ENCODE data around the gene MEGF11. TPM values are rescaled to one million over a fixed set of nuclear protein-coding genes. Genes with fewer than 3 reads are reported as not detected.

MEGF11 gene
- total RNA-seq, 1 experiment from 2014 or later: not detected

DNA sequence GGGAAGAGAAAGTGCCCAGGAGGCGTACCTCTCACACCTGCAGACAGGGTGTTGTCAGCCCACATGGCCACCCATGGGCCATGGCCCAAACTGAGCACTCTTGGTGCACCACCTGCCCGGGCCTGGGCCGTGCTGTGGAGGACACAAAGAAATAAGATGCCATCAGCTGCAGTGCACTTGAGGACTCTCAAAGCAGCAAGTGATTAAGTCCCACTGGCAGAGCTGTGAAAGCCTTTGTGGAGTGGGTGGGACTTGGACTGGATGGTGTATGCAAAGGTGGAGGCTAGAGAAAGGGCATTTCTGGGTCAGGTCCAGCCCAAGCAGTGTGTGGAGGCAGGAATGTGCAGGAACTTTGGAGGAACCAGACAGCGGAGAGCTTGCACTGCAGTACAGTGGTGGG lies 122.3 kb downstream of the MEGF11 start:
- H3K4me1 ChIP-seq (replicated peaks; ENCODE audit: insufficient read depth): no peaks in the 10 kb centered on the region
- no peak overlapping the region for H3K27ac ChIP-seq
- H3K9me2 ChIP-seq (ENCODE audit: insufficient read depth): no peaks in the 10 kb centered on the region
- H3K36me3 ChIP-seq (ENCODE audit: low read depth): no peaks in the 10 kb centered on the region
- DNase-seq: no peak
- TF ChIP-seq EZH2 (IDR thresholded peaks at IDR 0.05; ENCODE audit: low read depth): no peak
- no peaks in the 10 kb centered on the region for H3K9me3 ChIP-seq (ENCODE audit: insufficient read depth, low read depth)
- POLR2A ChIA-PET (ENCODE audit: unreplicated experiment): no interaction called here
- CTCF ChIA-PET: no interaction called here
- BruUV-seq (replicated peaks): no TSS peak
- H3K27me3 ChIP-seq (ENCODE audit: insufficient read depth, low read depth): peaks cover 37% of the 10 kb centered on the region
- no peaks in the 10 kb centered on the region for H4K20me1 ChIP-seq (ENCODE audit: insufficient read depth)
- H3F3A ChIP-seq (ENCODE audit: insufficient read depth, low read depth): no peaks in the 10 kb centered on the region
- H3K79me2 ChIP-seq (ENCODE audit: low read depth): no peaks in the 10 kb centered on the region
- no peak overlapping the region for H3K4me2 ChIP-seq
- H3K4me3 ChIP-seq: no peak overlapping the region
- intact Hi-C loops (cut with micrococcal nuclease; ENCODE audit: unreplicated experiment): no loop called here
- H2AFZ ChIP-seq: no peak overlapping the region

DNA sequence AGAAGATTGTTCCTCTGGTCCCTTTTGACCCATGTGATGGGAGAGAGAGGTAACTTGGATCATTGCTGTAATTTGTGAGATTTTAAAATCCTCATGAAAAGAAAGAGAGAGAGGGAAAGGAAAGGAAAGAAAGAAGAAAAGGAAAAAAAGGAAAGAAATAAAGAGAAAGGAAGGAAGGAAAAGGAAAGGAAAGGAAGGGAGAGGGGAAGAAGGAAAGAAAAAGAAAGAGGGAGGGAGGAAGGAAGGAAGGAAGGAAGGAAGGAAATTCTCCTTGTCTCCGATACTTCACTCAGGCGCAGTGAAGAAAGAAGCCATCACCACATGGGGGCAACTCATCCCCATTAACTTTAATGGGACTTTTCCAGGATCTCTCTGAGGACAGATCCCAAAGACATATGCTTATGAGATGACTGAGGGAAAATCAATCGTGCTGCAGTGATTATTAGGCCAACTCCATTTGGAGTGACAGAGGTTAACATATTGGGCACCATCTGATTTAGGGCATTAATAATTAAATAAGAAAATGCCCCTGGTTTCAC lies 123.0 kb downstream of the MEGF11 start:
- Histone ChIP-seq H3K79me2 (ENCODE audit: low read depth) (no peaks in the 10 kb centered on the region), H3K9me3 (ENCODE audit: insufficient read depth, low read depth) (no peaks in the 10 kb centered on the region), H3K9me2 (ENCODE audit: insufficient read depth) (no peaks in the 10 kb centered on the region), H3K36me3 (ENCODE audit: low read depth) (no peaks in the 10 kb centered on the region), H3K4me3 (no peak overlapping the region), H3K27ac (no peak overlapping the region), H3K27me3 (ENCODE audit: insufficient read depth, low read depth) (peaks cover 38% of the 10 kb centered on the region), H3F3A (ENCODE audit: insufficient read depth, low read depth) (no peaks in the 10 kb centered on the region), H3K4me2 (no peak overlapping the region), H4K20me1 (ENCODE audit: insufficient read depth) (no peaks in the 10 kb centered on the region), H3K4me1 (replicated peaks; ENCODE audit: insufficient read depth) (no peaks in the 10 kb centered on the region), H2AFZ (no peak overlapping the region)
- TF ChIP-seq, protein P1, sequence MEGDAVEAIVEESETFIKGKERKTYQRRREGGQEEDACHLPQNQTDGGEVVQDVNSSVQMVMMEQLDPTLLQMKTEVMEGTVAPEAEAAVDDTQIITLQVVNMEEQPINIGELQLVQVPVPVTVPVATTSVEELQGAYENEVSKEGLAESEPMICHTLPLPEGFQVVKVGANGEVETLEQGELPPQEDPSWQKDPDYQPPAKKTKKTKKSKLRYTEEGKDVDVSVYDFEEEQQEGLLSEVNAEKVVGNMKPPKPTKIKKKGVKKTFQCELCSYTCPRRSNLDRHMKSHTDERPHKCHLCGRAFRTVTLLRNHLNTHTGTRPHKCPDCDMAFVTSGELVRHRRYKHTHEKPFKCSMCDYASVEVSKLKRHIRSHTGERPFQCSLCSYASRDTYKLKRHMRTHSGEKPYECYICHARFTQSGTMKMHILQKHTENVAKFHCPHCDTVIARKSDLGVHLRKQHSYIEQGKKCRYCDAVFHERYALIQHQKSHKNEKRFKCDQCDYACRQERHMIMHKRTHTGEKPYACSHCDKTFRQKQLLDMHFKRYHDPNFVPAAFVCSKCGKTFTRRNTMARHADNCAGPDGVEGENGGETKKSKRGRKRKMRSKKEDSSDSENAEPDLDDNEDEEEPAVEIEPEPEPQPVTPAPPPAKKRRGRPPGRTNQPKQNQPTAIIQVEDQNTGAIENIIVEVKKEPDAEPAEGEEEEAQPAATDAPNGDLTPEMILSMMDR (conservative IDR thresholded peaks at IDR 0.05): no peak
- TF ChIP-seq EZH2 (IDR thresholded peaks at IDR 0.05; ENCODE audit: low read depth): no peak
- CTCF ChIA-PET: no interaction called here
- BruUV-seq (replicated peaks): no TSS peak
- DNase-seq: no peak
- POLR2A ChIA-PET (ENCODE audit: unreplicated experiment): no interaction called here
- intact Hi-C loops (cut with micrococcal nuclease; ENCODE audit: unreplicated experiment): no loop called here

DNA sequence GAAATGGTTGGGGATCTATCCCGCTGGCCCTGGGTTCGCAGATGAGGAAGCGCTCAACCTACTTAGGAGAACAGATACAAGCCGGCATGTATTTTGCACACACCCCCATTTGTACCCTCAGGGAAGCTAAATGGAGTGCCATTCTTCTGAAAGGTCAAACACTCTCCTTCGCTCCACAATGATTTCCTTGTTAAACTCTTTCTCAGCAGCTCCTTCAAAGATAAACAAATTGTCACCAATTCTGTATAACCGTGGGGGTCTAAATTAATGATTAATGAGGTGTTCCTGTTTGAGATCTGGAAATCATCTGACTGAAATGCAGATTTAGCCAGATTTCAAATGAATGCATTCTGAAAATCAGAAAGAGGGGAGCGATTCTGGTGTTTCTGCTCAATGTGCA lies 124.0 kb downstream of the MEGF11 start:
- Histone ChIP-seq H3K27me3 (ENCODE audit: insufficient read depth, low read depth) (peaks cover 45% of the 10 kb centered on the region), H3F3A (ENCODE audit: insufficient read depth, low read depth) (no peaks in the 10 kb centered on the region), H3K4me2 (no peak overlapping the region), H3K9me3 (ENCODE audit: insufficient read depth, low read depth) (no peaks in the 10 kb centered on the region), H3K36me3 (ENCODE audit: low read depth) (no peaks in the 10 kb centered on the region), H4K20me1 (ENCODE audit: insufficient read depth) (no peaks in the 10 kb centered on the region), H3K4me1 (replicated peaks; ENCODE audit: insufficient read depth) (no peaks in the 10 kb centered on the region), H3K4me3 (no peak overlapping the region), H2AFZ (no peak overlapping the region), H3K27ac (no peak overlapping the region), H3K79me2 (ENCODE audit: low read depth) (no peaks in the 10 kb centered on the region), H3K9me2 (ENCODE audit: insufficient read depth) (no peaks in the 10 kb centered on the region)
- intact Hi-C loops (cut with micrococcal nuclease; ENCODE audit: unreplicated experiment): no loop called here
- TF ChIP-seq EZH2 (IDR thresholded peaks at IDR 0.05; ENCODE audit: low read depth): no peak
- TF ChIP-seq, protein P1 (conservative IDR thresholded peaks at IDR 0.05): no peak
- no peak for DNase-seq
- no TSS peak for BruUV-seq (replicated peaks)
- CTCF ChIA-PET: interaction anchor here (0.6 kb wide), 1 partner anchor 49 kb away, joined by 3 read pairs; no protein-coding TSS in a partner anchor
- POLR2A ChIA-PET (ENCODE audit: unreplicated experiment): no interaction called here

DNA sequence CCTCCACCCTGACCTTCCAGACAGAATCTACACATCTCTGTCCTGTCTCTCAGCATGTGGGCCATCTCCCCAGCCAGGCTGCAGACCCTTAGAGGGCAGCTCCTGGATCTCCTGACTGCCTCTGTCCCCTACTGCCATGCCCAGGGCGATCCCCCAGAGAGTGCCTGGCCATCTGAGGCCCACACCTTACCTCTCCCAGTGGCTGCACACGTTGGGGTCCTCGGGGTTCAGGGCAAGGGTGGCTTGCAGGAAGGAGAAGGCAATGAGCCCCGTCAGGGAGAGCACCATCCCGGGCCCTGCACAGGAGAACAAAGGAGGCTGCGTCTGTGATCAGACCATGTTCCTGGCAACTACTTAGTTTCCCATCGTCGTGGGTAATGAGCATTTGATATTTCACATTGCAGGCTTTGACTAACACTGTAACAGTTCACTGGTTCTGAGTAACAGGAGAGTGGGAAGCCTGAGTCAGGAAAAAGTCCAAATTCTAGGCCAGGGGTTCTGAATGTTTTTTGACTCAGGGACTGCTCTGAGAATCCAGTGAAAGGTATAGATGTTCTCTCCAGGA lies 125.4 kb downstream of the MEGF11 start:
- H3K9me3 ChIP-seq (ENCODE audit: insufficient read depth, low read depth): no peaks in the 10 kb centered on the region
- no peaks in the 10 kb centered on the region for H3K9me2 ChIP-seq (ENCODE audit: insufficient read depth)
- CTCF ChIA-PET: no interaction called here
- H3K4me1 ChIP-seq (replicated peaks; ENCODE audit: insufficient read depth): no peaks in the 10 kb centered on the region
- no peak overlapping the region for H3K4me2 ChIP-seq
- H2AFZ ChIP-seq: no peak overlapping the region
- no peak overlapping the region for H3K4me3 ChIP-seq
- H3K27me3 ChIP-seq (ENCODE audit: insufficient read depth, low read depth): peaks cover 58% of the 10 kb centered on the region
- POLR2A ChIA-PET (ENCODE audit: unreplicated experiment): no interaction called here
- no peak overlapping the region for H3K27ac ChIP-seq
- H3F3A ChIP-seq (ENCODE audit: insufficient read depth, low read depth): no peaks in the 10 kb centered on the region
- no TSS peak for BruUV-seq (replicated peaks)
- H3K36me3 ChIP-seq (ENCODE audit: low read depth): no peaks in the 10 kb centered on the region
- DNase-seq: no peak
- intact Hi-C loops (cut with micrococcal nuclease; ENCODE audit: unreplicated experiment): no loop called here
- TF ChIP-seq EZH2 (IDR thresholded peaks at IDR 0.05; ENCODE audit: low read depth): no peak
- TF ChIP-seq, protein P1 (conservative IDR thresholded peaks at IDR 0.05): no peak
- H4K20me1 ChIP-seq (ENCODE audit: insufficient read depth): no peaks in the 10 kb centered on the region
- H3K79me2 ChIP-seq (ENCODE audit: low read depth): no peaks in the 10 kb centered on the region
